Stimulated activated CD8-positive, alpha-beta memory T cell treated with anti-CD3 and anti-CD28 coated beads, Interleukin-15, amount 100 ng/mL, for 4 hours (primary cell): ENCODE data around the gene IL1RL1.

Experiments used
- DNase-seq, 2 donors: peaks; one replicate each; pipeline ENCODE4 v3.0.0-alpha.2; 2020; ENCODE audit warnings: low read depth in 2 of 2

The IL1RL1 gene

DNA sequence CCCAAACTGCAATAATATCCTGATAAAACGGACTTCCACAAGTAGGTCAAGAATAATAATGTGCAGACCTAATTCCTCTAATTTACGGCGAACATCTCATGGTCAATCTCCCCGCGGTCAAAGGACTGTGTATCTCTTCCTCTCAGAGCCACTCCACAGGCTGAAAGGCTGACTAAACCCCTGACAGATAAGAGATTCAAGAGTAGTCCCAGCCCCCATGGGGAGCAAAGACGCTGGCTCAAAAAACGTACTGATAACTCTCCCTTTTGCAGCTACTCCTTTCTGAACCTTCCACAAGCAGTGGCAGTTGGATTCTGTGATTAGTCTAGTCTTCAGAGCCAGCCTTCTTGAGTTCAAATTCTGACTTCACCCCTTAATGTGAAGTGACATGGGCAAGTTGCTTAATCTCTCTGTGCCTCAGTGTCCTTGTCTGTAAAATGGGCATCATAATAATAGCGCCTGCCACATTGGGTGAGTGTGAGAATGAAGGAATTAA, 24.6 kb downstream of the IL1RL1 start:
- no peak for DNase-seq

DNA sequence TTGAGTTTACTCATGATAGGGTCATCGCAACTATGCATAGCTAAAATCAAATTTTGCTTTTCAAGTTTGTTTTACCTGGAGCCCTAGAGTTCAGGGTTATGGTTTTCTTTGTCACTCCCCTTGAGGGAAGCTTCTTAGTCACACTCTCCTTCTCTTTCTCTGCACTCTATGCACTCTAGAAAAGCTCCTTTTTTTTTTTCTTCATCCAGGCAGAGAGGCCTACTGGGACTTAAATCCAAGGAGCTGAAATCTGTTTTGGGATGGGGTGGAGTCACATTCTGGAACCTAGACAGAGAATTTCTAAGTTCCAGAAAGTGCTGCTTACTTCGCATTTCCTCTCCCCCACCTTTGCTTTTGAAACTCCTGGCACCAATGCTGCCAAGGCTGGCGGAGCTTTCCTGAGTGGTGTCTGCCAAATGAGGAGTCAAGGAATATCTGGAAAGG, 25.2 kb downstream of the IL1RL1 start:
- DNase-seq = no peak

DNA sequence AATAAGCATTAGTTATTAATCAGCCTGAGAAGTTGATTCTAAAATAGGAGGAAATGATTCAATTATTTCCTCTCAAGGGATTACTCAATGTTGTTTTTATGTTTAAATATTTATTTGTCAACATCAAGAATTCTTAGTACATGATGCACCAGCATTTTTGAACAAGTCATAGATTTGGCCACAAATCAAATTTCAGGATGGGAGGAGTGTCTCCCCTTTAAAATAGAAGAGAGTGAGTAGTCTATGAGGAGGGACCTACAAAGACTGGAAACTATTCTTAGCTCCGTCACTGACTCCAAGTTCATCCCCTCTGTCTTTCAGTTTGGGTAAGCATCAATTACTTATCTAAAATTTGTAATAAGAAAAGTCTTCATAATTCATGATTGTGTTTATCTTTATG, 25.6 kb downstream of the IL1RL1 start:
- no peak for DNase-seq

DNA sequence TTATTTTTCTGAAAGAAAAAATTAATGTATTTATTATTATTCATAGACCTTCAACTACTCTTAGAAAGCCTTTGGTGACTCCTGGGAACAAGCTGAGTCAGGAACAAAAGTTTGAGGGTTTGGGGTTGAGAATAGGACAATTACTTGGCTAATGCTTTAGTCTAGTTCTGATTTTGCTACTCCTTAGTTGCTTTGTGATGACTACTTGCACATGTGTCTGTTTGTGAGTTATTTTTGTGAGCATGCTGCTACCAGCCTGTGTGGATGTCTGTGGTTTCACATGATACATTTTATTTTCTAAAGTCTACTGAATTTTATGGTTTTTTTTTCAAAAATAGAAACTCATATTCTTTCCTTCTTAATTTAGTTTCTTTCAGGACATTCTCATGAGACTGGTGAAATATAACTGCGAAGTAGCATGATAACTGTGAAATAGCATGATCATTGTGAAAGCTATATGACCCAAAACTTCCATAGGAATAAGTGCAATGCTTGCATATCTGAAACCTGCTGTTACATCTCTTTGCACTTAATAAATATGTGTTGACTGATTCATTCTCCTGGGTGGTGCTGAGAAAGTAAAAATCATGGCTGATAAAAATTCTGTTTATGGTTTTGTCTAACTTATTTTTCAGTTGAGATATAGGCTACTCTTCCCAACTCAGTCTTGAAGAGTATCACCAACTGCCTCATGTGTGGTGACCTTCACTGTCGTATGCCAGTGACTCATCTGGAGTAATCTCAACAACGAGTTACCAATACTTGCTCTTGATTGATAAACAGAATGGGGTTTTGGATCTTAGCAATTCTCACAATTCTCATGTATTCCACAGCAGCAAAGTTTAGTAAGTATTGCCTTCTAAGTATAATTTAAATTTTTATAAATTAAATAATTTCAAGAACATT, 26.4 kb downstream of the IL1RL1 start:
- DNase-seq = no peak

DNA sequence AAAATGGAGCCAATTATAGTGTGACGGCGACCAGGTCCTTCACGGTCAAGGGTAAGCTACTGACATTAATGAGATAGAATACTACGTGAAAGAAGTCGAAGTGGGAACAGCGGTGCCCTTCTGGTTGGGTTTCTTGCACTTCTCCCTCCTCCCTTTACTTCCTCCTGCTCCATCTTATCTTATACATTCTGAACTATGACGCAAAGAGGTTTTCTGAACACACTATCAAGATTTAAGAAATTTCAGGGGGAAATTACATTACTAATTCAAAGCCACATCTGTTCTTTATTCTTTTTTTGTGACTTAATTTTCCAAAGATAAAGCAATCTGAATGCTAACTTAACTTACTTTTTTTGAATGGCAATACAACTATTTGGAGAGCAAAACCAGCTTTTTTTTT, 29.4 kb downstream of the IL1RL1 start:
- no peak for DNase-seq

DNA sequence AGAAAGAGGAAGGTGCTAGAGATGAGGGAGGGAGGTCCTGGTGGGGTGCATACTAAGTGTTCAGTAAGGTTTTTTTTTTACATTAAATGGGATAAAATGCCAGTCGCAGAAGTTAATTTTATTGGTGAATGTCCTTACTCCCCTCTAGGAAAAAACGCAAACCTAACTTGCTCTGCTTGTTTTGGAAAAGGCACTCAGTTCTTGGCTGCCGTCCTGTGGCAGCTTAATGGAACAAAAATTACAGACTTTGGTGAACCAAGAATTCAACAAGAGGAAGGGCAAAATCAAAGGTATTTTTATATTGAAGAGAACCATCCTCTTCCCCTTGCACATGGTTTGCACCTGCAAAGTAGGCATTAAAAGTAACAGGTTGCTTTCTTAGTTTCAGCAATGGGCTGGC, 31.5 kb downstream of the IL1RL1 start:
- DNase-seq = no peak

DNA sequence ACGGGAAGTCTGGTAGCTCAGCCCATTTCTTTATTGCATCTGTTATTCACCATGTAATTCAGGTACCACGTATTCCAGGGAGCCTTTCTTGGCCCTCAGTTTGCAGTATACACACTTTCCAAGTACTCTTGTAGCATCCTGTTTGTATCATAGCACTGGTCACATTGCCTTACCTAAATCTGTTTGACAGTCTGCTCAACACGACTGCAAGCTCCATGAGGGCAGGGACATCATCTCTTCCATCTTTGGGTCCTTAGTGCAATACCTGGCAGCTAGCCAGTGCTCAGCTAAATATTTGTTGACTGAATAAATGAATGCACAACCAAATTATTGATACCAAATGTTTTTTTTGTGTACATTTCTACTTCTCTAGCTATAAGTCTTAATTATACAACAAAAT, 33.0 kb downstream of the IL1RL1 start:
- no peak for DNase-seq

DNA sequence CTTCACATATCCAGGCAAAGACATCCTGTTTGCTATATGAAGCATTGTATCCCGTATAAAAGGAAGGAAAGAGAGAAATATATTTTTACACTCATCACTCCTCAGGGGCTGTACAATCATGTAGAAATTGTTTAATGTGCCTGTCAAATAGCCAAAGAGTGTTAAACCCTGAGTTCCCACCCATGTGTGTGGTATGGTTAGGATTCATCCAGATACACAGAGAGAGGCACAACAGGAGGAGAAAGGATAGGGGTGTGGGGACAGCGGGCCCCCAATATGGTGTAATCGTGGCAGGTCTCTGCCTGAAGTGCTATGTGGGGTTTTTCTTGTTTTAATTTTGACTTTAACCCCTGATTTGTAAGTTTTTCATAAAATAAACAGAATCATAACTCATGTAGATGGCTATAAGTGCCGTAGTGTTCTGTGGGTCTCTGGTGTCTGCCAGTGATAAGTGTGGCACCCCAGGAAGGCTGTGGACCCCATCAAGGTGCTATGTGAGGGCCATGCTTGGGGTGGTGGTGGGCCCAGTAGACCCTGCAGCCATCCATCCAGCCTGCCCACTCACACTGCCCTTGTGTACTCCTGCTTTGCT, 34.1 kb downstream of the IL1RL1 start:
- no peak for DNase-seq

DNA sequence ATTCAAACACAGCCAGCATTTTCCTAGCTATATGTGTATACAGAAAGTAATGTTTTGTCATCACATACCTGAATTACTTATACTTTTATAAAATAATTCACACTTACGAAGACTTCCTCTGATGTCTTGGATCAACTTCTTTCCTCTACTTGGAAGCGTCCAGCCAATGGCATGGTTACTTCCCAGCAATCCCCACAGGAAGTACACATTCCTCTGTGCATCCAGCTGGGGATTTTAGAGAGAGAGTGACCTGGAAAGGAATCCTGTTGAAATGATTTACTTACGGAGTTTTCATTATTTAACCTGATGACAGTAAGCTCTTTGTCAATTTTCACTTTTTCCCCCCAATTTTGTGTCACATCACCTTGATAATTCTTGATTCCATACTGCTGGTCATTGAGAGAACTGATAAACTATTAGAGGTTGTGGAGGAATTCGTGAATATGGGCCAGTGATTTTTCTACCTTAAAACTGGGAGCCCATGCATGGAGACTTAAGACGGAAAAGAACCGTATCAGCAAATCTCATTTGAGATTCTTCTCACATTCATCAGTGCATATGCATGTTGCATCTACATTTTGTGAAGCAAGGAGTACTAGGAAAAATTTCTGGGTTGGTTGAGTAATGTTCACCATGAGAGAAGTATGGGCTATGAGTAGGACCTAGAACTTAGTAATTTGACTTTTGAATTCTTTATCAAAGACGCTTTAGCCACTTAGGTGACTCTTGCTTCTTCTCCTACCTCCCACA, 35.2 kb downstream of the IL1RL1 start:
- DNase-seq = no peak

DNA sequence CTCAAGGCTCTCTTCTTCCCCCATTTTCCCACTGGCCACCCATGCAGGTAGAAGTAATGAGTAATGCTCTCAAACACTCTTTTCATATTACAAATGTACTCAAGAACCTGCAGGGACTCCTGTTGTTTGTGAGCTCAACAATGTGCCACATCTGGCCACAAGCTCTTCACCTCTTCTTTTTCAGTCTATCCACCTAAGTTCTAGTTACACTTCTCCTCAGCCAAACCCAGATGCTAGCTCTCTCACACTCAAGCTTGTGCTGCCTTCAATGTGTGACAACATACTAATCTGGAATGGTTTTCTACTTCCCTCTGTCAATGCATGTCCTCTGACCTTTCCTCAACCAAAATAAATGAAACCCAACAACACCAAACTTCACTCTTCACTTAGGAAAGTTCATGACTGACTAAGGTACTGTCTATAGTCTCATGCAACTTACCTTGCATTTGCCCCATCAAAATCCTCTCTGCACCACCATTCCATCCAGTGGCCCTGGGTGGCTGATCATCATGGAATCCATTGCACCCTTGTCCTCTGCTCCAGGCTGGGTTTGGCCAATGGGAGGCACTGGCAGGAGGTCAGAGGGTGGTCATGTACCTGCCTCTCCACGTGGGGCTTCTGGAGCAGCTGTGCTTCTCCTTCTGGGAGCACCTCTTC, 38.9 kb downstream of the IL1RL1 start:
- no peak for DNase-seq

DNA sequence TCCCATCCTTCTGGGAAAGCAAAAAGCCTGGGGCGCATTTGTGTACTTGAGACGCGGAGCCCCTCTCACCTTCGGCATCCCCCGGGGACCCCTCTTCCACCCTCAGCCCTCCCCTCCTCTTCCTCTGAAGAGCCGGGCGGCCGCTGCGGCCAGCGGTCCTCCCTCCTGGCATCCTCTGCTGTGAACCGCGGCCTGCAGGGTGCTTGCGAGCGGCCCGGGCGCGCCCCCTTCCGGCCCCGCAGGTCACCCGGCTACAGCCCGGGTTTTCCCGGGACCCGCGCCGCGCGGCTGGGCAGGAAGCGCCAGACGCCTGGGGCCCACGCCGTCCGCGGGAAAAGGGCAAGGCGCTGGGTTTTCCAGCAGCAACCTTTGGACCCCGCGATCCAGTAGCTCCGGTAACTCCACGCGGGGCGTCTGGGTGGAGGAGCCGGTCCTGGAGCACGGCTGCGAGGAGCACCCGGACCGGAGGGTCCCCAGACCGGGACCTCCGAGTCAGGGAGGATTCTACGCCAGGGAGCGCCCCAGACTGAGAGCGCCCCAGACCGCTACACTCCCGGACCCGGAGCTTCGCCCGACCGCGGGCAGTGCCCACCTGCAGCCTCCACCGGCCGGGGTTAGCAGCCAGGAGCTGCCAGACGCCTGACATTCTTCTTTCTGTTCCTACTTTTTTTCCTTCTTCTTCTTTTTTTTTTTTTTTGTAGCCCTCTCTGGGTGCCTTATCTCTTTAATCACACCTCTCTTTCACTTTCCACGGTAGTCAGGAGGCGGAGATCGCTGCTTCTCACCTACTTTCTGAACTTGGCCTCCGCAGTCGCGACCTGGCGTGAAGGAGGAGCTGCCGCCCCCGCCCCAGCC, 44.4 kb downstream of the IL1RL1 start, which contains the start of gene IL18R1:
Gene IL18R1 (plus strand): TSS at position 271 of the 855 bp plus-strand sequence. CDS start 6,865 bp downstream, outside the sequence.
- DNase-seq = peak; percentile 54 to 57

DNA sequence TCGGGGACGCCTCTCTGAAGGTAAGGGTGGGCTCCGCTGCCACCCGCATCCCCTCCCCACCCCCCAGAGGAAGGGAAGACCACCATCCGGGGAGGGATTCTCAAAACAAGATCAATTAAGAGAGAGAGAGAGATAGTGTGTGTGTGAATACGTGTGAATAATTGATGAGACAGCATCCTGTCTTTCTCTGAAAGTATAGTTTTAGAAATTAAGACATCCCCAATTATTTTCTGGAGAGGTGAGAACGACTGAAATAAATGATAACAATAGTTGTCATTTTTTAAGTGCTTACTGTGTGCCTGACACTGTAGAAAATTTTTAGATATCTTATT, 45.0 kb downstream of the IL1RL1 start:
- no peak for DNase-seq

DNA sequence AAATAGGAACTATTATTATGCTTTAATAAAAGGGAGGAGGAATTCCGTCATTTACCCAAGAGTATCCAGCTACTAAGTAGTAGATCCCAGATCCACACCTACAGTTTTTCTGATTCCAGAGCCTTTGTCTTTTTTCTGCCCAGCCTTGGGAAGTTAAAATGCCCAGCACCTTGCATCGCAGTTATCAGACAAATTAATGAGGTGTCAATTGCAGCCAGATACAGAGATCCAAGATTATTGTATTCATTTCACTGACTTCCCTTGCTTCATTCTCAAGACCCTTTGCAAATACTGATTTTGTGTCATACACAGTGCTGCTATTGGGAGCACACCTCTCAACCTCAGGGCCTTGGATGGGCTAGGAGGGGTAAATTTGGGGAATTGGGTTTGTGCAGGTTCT, 45.4 kb downstream of the IL1RL1 start:
- no peak for DNase-seq

DNA sequence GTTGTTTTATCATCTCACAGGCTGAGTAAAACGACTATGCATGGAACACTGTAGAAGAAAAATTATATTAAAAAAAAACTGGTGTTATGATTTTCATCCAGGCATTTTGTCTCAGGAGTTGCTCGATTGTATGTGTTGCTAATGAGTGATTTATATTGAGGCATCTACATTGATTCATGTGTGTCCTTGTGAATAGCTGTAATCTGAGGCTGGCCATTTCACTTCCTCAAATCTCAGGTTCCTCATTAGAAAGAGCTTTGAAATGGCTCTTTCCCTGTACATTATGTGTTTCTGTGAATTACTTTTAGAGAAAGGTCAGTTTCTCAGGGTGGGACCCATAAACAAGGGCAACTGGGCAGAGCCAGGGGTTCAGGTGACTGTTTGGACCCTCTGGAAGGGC, 46.6 kb downstream of the IL1RL1 start:
- no peak for DNase-seq

DNA sequence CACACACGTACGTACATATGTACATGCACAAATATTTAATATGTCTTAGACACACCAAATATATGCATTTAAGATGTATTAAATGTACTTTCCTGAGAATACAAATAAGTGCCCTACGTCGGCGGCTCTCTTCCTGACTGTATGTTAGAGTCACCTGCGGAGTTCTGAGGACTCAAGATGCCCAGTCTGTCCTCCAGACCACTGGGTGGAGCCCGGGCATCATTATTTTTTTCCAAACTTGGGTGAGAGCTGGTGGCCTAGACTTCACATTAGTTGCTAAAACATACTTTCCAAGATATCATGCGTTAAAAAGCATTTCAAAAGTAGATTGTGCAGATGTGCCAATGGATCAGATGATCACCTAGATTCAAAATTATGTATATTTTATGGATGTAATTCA, 47.1 kb downstream of the IL1RL1 start:
- DNase-seq = no peak

DNA sequence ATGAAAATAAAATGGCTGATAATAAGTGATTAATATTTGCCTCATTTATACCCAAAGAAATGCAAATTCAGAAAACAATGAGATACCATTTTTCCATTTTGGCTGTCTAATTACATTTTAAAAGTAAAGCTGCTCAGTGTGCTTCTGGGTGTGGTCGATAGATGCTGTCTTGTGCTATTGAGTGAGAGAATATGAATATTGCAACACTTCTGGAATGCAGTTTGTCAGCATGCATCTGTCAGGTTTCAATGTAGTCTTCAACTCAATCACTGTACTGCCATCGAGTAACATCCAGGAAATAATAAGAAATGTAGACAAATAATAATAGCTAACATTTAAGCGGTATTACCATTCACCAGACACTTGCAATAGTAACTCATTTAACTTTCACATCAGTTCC, 48.2 kb downstream of the IL1RL1 start:
- no peak for DNase-seq

DNA sequence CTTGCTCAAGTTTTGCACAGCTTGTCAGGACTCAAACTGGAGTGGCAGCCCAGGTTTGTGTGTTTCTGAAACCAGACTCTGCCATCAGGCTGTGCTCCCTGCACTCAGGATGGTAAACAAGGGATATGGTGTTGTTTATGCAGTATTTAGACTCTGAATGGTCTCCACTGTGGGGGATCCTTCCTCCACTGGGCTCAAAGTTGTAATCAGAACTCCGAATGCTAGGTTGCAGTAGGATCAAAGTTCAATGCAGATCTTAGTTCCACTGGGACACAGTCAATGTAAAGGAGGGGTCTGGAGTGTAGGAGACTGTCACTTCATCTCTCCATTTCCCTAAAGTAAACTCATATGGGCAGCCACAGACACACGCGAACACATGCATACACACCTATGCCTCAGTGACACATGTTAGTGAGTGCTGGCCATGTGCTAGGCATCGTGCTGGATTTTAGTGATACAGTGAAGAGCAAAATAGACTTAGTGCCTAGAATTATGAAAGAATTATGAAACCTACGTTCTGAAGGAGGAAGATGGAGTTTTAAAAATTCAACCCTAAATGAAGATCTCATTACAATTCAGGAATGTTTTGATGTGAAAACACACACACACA, 50.4 kb downstream of the IL1RL1 start:
- no peak for DNase-seq

DNA sequence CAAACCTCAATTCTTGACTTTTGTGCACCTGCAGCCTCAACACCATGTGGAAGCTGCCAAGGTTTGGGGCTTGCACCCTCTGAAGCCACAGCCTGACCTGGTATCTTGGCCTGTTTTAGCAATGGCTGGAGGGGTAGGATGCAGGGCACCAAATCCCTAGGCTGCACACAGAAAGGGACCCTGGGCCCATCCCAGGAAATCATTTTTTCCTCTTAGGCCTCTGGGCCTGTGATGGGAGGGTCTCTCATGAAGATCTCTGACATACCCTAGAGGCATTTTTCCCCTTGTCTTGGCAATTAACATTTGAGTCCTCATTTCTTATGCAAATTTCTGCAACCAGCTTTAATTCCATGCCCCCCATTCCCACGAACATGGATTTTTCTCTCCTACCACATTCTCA, 54.4 kb downstream of the IL1RL1 start:
- no peak for DNase-seq

DNA sequence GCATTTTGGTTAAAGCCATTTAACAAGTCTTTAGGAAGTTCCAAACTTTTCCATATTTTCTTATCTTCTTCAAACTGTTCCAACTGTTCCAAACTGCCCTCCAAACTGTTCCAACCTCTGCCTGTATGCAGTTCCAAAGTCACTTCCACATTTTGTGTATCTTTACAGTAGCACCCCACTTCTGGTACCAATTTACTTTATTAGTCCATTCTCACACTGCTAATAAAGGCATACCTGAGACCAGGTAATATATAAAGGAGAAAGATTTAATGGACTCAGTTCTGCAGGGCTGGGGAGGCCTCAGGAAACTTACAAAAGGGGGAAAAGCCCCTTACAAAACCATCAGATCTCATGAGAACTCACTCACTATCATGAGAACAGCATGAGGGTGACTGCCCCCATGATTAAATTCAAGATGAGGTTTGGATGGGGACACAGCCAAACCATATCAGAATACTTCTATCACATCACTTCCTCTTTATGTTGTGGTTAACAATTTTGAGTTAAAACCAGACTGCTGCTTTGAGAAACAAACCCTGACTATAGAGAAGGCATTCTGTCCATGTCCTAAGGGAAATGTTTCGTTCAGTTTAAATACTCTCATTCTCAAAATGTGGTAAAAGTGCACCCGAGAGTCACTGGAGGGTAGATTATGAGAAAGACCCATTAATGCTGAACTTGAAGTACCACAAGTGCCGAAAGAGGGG, 55.2 kb downstream of the IL1RL1 start:
- DNase-seq = no peak
